ENCODE data around the gene OR4F6.
"Not testable (repeated sequence)": the region's sequence is repeated elsewhere in the genome, so short reads cannot be mapped to it uniquely, and the experiment has no call there.

The OR4F6 gene

GRCh38 chr15:101803209-101803608 lies at the start of gene OR4F6:
Gene OR4F6 (plus strand): TSS chr15:101803509. CDS start chr15:101805720, 2,211 bp downstream.
- no peak for DNase-seq

- not testable (repeated sequence) for DNase-seq
Observed at GRCh38 chr15:101764669-101765339, 38.5 kb upstream of the OR4F6 start.

GRCh38 chr15:101765340-101765671 lies 38.0 kb upstream of the OR4F6 start:
- DNase-seq = not testable (repeated sequence)

- no peak for DNase-seq
Observed at GRCh38 chr15:101765772-101766456, 37.4 kb upstream of the OR4F6 start.

GRCh38 chr15:101767083-101767640 lies 36.1 kb upstream of the OR4F6 start:
- not testable (repeated sequence) for DNase-seq

GRCh38 chr15:101772921-101773320 lies 30.4 kb upstream of the OR4F6 start:
- DNase-seq = no peak

GRCh38 chr15:101773496-101774100 lies 29.7 kb upstream of the OR4F6 start:
- DNase-seq = no peak

- DNase-seq = no peak
Observed at GRCh38 chr15:101775136-101775535, 28.2 kb upstream of the OR4F6 start.

GRCh38 chr15:101778576-101778975 lies 24.7 kb upstream of the OR4F6 start:
- not testable (repeated sequence) for DNase-seq

GRCh38 chr15:101780225-101780624 lies 23.1 kb upstream of the OR4F6 start:
- DNase-seq = not testable (repeated sequence)

- DNase-seq = no peak
Observed at GRCh38 chr15:101781928-101782327, 21.4 kb upstream of the OR4F6 start.

GRCh38 chr15:101784644-101785043 lies 18.7 kb upstream of the OR4F6 start:
- DNase-seq = no peak

- not testable (repeated sequence) for DNase-seq
Observed at GRCh38 chr15:101786422-101786821, 16.9 kb upstream of the OR4F6 start.

GRCh38 chr15:101788001-101788400 lies 15.3 kb upstream of the OR4F6 start:
- DNase-seq = not testable (repeated sequence)

GRCh38 chr15:101788503-101789269 lies 14.6 kb upstream of the OR4F6 start:
- DNase-seq = not testable (repeated sequence)

- DNase-seq = not testable (repeated sequence)
Observed at GRCh38 chr15:101790748-101791147, 12.6 kb upstream of the OR4F6 start.

- not testable (repeated sequence) for DNase-seq
Observed at GRCh38 chr15:101793981-101794380, 9.3 kb upstream of the OR4F6 start.

- no peak for DNase-seq
Observed at GRCh38 chr15:101795455-101795854, 7.9 kb upstream of the OR4F6 start.

- no peak for DNase-seq
Observed at GRCh38 chr15:101799665-101800064, 3.6 kb upstream of the OR4F6 start.

GRCh38 chr15:101801048-101801447 lies 2.3 kb upstream of the OR4F6 start:
- DNase-seq = no peak

GRCh38 chr15:101803676-101804075 lies 367 bp downstream of the OR4F6 start:
- DNase-seq = no peak

- DNase-seq = no peak
Observed at GRCh38 chr15:101804375-101804774, 1.1 kb downstream of the OR4F6 start.

GRCh38 chr15:101804941-101805340 lies 1.6 kb downstream of the OR4F6 start:
- DNase-seq = no peak

Measured in DMS79 (cell line).